H1 (cell line): Measurements from ENCODE around the gene TMEM108.

Source experiments
- CTCF ChIP-seq, 3 experiments: IDR thresholded peaks; 1 replicate in 2 of 3; 2 replicates in 1 of 3; pipeline versions ENCODE4 v1.5.1 to v1.6.1; 2011; ENCODE audit warnings: low read length in 3 of 3, mild to moderate bottlenecking in 3 of 3, inconsistent platforms in 2 of 3, low read depth in 1 of 3, moderate library complexity in 1 of 3; ENCODE audit not compliant: insufficient read depth in 1 of 3; ENCODE audit errors: control extremely low read depth in 1 of 3
- EP300 ChIP-seq, 2 experiments: IDR thresholded peaks; 1 replicate in 1 of 2; 2 replicates in 1 of 2; pipeline ENCODE4 v1.6.1; 2011 to 2012; ENCODE audit warnings: low read depth in 2 of 2, low read length in 2 of 2, mild to moderate bottlenecking in 2 of 2, borderline replicate concordance in 1 of 2, inconsistent platforms in 1 of 2, moderate library complexity in 1 of 2
- EZH2 ChIP-seq: fragments of 200-600 bp; sonication (generic); IDR thresholded peaks from 2 replicates; pipeline ENCODE4 v1.7.1; 2012; ENCODE audit warnings: low read depth, mild to moderate bottlenecking, moderate library complexity, low read length, inconsistent platforms; ENCODE audit not compliant: severe bottlenecking
- FOSL1 ChIP-seq: IDR thresholded peaks from 2 replicates; pipeline ENCODE4 v1.6.1; 2011; ENCODE audit warnings: mild to moderate bottlenecking, low read depth, low read length, moderate library complexity; ENCODE audit not compliant: insufficient read depth
- HDAC2 ChIP-seq, 2 experiments: fragments of 300-600 bp in 1 of 2; sonication (generic) in 1 of 2; IDR thresholded peaks; 2 replicates each; pipeline ENCODE4 v1.6.1; 2011 to 2012; ENCODE audit warnings: low read depth in 2 of 2, low read length in 2 of 2, mild to moderate bottlenecking in 2 of 2, moderate library complexity in 2 of 2, borderline replicate concordance in 1 of 2, inconsistent platforms in 1 of 2
- KDM1A ChIP-seq: fragments of 200-600, 300-600 bp; sonication (generic); IDR thresholded peaks from 2 replicates; pipeline ENCODE4 v1.7.1; 2016; ENCODE audit warnings: mild to moderate bottlenecking, low read length, borderline replicate concordance
- POLR2A ChIP-seq, 2 experiments: IDR thresholded peaks; 1 replicate in 1 of 2; 2 replicates in 1 of 2; pipeline ENCODE4 v1.6.1; 2011; ENCODE audit warnings: low read depth in 2 of 2, low read length in 2 of 2, mild to moderate bottlenecking in 2 of 2; ENCODE audit errors: control extremely low read depth in 1 of 2
- POLR2AphosphoS5 ChIP-seq: IDR thresholded peaks from 2 replicates; pipeline ENCODE4 v1.6.1; 2011; ENCODE audit warnings: low read depth, low read length
- RNF2 ChIP-seq: fragments of 200-900, 300-1000 bp; sonication (generic); IDR thresholded peaks from 2 replicates; pipeline ENCODE4 v1.7.1; 2016; ENCODE audit warnings: borderline replicate concordance, low read depth, mild to moderate bottlenecking, antibody characterized with exemption, low read length; ENCODE audit not compliant: poor library complexity, severe bottlenecking; ENCODE audit errors: missing control alignments
- TAF7 ChIP-seq: optimal IDR thresholded peaks from 2 replicates; pipeline ENCODE3; 2011; ENCODE audit warnings: low read depth, mild to moderate bottlenecking, inconsistent platforms, low read length, moderate library complexity, borderline replicate concordance
- ZNF274 ChIP-seq: IDR thresholded peaks from 2 replicates; pipeline ENCODE4 v1.7.0; 2012; ENCODE audit warnings: low read length, borderline replicate concordance; ENCODE audit errors: extremely low read depth
- TF ChIP-seq, protein P1 (sequence below): IDR thresholded peaks from 2 replicates; pipeline ENCODE4 v1.6.1; 2012; ENCODE audit warnings: inconsistent platforms
- TF ChIP-seq, protein P2 (sequence below): IDR thresholded peaks from 2 replicates; pipeline ENCODE4 v1.6.1; 2012; ENCODE audit warnings: low read length, inconsistent platforms

GRCh38 chr3:133077688-133078087 lies 39.5 kb downstream of the TMEM108 start:
- no peak for TF ChIP-seq POLR2AphosphoS5
- TF ChIP-seq POLR2A (IDR thresholded peaks at IDR 0.05; ENCODE audit: control extremely low read depth in 1 of 2, low read depth in 2 of 2, low read length in 2 of 2), result no peak
- TF ChIP-seq KDM1A, result no peak
- TF ChIP-seq EZH2, result no peak
- no peak for TF ChIP-seq CTCF (IDR thresholded peaks at IDR 0.05; ENCODE audit: control extremely low read depth in 1 of 3, insufficient read depth in 1 of 3, low read depth in 1 of 3, low read length in 3 of 3)
- TF ChIP-seq, protein P1, sequence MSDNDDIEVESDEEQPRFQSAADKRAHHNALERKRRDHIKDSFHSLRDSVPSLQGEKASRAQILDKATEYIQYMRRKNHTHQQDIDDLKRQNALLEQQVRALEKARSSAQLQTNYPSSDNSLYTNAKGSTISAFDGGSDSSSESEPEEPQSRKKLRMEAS, result no peak
- no peak for TF ChIP-seq HDAC2 (IDR thresholded peaks at IDR 0.05; ENCODE audit: borderline replicate concordance in 1 of 2, low read depth in 2 of 2, low read length in 2 of 2)
- no peak for TF ChIP-seq ZNF274
- no peak for TF ChIP-seq FOSL1
- no peak for TF ChIP-seq TAF7
- no peak for TF ChIP-seq EP300 (IDR thresholded peaks at IDR 0.05; ENCODE audit: borderline replicate concordance in 1 of 2, low read depth in 2 of 2, low read length in 2 of 2)
- no peak for TF ChIP-seq RNF2
- TF ChIP-seq, protein P2, sequence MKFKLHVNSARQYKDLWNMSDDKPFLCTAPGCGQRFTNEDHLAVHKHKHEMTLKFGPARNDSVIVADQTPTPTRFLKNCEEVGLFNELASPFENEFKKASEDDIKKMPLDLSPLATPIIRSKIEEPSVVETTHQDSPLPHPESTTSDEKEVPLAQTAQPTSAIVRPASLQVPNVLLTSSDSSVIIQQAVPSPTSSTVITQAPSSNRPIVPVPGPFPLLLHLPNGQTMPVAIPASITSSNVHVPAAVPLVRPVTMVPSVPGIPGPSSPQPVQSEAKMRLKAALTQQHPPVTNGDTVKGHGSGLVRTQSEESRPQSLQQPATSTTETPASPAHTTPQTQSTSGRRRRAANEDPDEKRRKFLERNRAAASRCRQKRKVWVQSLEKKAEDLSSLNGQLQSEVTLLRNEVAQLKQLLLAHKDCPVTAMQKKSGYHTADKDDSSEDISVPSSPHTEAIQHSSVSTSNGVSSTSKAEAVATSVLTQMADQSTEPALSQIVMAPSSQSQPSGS, result no peak
